Adrenal gland (tissue), 12 donors: ENCODE results near the gene GLIS2. TPM values are rescaled to one million over a fixed set of nuclear protein-coding genes. Genes with fewer than 3 reads are reported as not detected.

ENCODE experiments used
- DNase-seq, 7 donors: peaks; one replicate each; pipeline ENCODE4 v3.0.0-alpha.2; 2019 to 2020
- H3K27ac ChIP-seq, 5 donors: fragments of 200-600 bp; sonication (generic) in 4 of 5; 1 replicate in 3 of 5; 2 replicates in 2 of 5; pipeline versions ENCODE4 v1.5.1 to v1.8.0; 2016 to 2020; ENCODE audit warnings: mild to moderate bottlenecking in 1 of 5
- H3K27me3 ChIP-seq: fragments of 200-600 bp; 2 replicates; pipeline ENCODE4 v1.8.0; 2021
- H3K36me3 ChIP-seq, 2 donors: fragments of 200-600 bp; replicated peaks in 1 of 2; 1 replicate in 1 of 2; 2 replicates in 1 of 2; pipeline versions ENCODE4 v1.5.1 to v1.8.0; 2018 to 2022
- H3K4me1 ChIP-seq, 2 donors: fragments of 200-600 bp; replicated peaks in 1 of 2; 1 replicate in 1 of 2; 2 replicates in 1 of 2; pipeline versions ENCODE4 v1.5.1 to v1.8.0; 2018 to 2021
- H3K4me3 ChIP-seq, 4 donors: fragments of 200-600 bp; sonication (generic) in 3 of 4; one replicate each; pipeline ENCODE4 v1.5.1; 2016 to 2018
- H3K9me3 ChIP-seq, 3 donors: fragments of 200-600 bp; sonication (generic) in 1 of 3; replicated peaks in 1 of 3; 1 replicate in 2 of 3; 2 replicates in 1 of 3; pipeline versions ENCODE4 v1.5.1 to v1.8.0; 2016 to 2021
- POLR2A ChIP-seq, 2 donors: fragments of 450-650 bp; IDR thresholded peaks; one replicate each; pipeline ENCODE4 v1.6.1; 2017; ENCODE audit warnings: antibody characterized with exemption in 2 of 2, mild to moderate bottlenecking in 2 of 2, moderate library complexity in 1 of 2
- WGBS, 4 donors: extraction: QIAGEN DNeasy Blood & Tissue Kit in 2 of 4; methylation state at CpG; one replicate each; pipeline versions ENCODE4 v1.1.5 to v1.1.7; 2013 to 2017; 5-methylcytosine and 5-hydroxymethylcytosine counted together
- intact Hi-C, 2 donors: fragments of 100-400 bp; cut with DNase I; formaldehyde crosslinking; loops; one replicate each; pipeline versions ENCODE4 v1.14.1 to v1.15.0; 2022 to 2023
- polyA plus RNA-seq, 3 donors: library from polyadenylated mRNA; stranded (reverse); fragments of 200-250 nt in 2 of 3; fragments of 350-450 nt in 1 of 3; fragmentation: Illumina TruSeq in 1 of 3; extraction: RNeasy Lipid Tissue Mini Kit (QIAGEN cat#74804) in 1 of 3; gene quantifications; one replicate each; pipeline ENCODE4 v1.2.3, GENCODE V29; 2013 to 2014
- total RNA-seq, 9 donors: library from RNA; depleted of rRNA in 4 of 9; stranded (reverse); fragments of >200 nt in 4 of 9; fragments of 120-200 nt in 1 of 9; fragmentation: NEBNext Ultra II Directional in 1 of 9; extraction: Animal tissue kit (Norgen Biotek cat#: 25700) in 1 of 9; gene quantifications; one replicate each; pipeline versions ENCODE4 v1.1.0 to v1.2.4, GENCODE V29; 2013 to 2023
- TF ChIP-seq, protein P1 (sequence below), 6 experiments: fragments of 450-650 bp in 4 of 6; fragments of 200-600 bp in 2 of 6; sonication (generic) in 1 of 6; IDR thresholded peaks; 1 replicate in 5 of 6; 2 replicates in 1 of 6; pipeline versions ENCODE4 v1.5.1 to v1.8.0; 2016 to 2021; ENCODE audit warnings: antibody characterized with exemption in 6 of 6, mild to moderate bottlenecking in 2 of 6, moderate library complexity in 1 of 6
- donor health status: healthy with polysubstance abuse.
- donor health status: Bipolar disorder and iron deficiency.
- donor health status: DM: yes; HTN: yes; CAD: no.
- donor health status: DM: no; HTN: no; CAD: no.
- donor health status: DM: no; HTN: no; CAD: no.
- donor health status: DM: yes; HTN: yes; CAD: no.

GLIS2 gene
- total and polyA plus RNA-seq, 12 donors: 2.0 to 36.2 (median 17.0) TPM

DNA sequence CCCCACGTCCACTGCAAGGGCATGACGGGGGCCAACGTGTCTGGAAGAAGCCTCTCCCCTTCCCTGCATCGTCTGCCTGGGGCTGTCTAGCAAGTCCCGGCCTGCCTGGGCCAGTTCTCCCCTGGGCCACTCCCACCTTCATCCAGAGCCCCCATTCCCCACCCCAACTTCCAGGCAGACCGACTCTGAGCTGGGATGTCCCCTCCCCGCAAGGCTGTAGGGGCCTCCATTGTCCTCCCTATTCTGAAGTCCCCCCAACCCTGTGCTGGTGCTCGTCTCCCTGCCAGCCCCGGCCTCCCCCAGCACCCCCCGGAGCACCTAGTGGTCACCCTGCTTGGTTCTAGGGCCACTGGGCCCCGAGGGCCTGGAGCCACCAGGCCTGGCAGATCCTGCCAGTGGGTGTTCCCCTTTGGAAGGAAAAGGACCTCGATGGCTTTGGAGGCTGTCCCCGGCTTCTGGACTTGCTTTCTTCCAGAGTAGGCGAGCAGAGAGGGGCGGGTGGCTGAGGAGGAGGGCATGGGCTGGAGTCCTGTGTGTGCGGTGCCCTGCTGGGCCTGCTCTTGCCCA lies 4.8 kb downstream of the GLIS2 start:
- intact Hi-C loops: no loop called here
- H3K4me3 ChIP-seq: peak overlapping the region in 1 of 4 donors; percentile 22
- WGBS, 4 donors: 51 to 75% (median 57%) methylated on average over 4 to 16 of the region's 16 CpGs
- DNase-seq: peak in 3 of 7 donors; percentile 33 to 44 (median 41)
- peaks cover 85 to 87% of the 10 kb centered on the region in 2 donors for H3K4me1 ChIP-seq
- TF ChIP-seq, protein P1, sequence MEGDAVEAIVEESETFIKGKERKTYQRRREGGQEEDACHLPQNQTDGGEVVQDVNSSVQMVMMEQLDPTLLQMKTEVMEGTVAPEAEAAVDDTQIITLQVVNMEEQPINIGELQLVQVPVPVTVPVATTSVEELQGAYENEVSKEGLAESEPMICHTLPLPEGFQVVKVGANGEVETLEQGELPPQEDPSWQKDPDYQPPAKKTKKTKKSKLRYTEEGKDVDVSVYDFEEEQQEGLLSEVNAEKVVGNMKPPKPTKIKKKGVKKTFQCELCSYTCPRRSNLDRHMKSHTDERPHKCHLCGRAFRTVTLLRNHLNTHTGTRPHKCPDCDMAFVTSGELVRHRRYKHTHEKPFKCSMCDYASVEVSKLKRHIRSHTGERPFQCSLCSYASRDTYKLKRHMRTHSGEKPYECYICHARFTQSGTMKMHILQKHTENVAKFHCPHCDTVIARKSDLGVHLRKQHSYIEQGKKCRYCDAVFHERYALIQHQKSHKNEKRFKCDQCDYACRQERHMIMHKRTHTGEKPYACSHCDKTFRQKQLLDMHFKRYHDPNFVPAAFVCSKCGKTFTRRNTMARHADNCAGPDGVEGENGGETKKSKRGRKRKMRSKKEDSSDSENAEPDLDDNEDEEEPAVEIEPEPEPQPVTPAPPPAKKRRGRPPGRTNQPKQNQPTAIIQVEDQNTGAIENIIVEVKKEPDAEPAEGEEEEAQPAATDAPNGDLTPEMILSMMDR (IDR thresholded peaks at IDR 0.05): no peak
- no peak for TF ChIP-seq POLR2A (IDR thresholded peaks at IDR 0.05)
- H3K27ac ChIP-seq: peak overlapping the region; percentile 11 to 97 (median 83)
- H3K27me3 ChIP-seq: no peaks in the 10 kb centered on the region
- no peaks in the 10 kb centered on the region for H3K9me3 ChIP-seq
- H3K36me3 ChIP-seq: no peaks in the 10 kb centered on the region

DNA sequence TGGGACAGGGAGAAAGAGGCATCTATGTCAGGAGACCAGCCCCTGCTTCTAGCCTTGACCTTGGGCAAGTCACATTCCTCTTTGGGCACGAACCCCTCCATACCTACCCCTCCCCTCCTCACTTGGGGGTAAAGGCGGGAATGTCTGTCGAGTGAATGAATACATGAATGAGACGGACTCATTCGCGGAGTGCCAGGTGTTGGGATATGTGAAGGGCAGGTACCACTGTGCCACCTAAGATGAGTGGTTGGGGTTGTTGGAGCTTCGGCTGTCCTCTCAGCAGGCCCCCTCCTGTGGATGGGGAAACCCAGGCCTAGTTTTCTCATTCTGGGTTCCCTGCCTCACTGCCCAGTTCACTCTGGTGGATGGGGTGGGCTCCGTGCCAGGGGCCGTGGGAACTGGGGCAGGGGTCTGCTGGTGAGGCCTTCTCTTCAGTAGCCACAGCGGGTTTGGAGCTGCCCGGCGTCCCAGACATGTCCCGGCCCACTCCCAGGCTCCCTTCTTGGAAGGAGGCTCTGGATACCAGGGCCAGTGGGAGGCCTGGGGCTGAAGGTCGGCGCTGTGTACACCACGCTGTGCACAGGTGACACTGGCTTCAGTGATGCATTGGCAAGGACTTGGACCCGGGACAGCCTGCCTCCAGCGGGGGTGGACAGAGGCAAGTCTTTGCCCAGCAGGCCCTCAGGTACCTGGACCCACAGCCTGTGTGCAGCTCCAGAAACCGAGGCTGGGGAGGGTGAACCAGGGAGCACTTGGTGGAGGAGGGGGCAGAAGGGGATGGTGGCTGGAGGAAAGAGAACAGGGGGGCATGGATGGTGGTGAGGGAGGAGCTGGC lies 5.6 kb downstream of the GLIS2 start:
- peak in 2 of 7 donors; percentile 18 to 40 for DNase-seq
- Histone ChIP-seq H3K27me3 (no peaks in the 10 kb centered on the region), H3K36me3 (no peaks in the 10 kb centered on the region), H3K4me3 (no peak overlapping the region), H3K27ac (peak overlapping the region; percentile 11 to 97 (median 83)), H3K9me3 (no peaks in the 10 kb centered on the region), H3K4me1 (peaks cover 84 to 87% of the 10 kb centered on the region in 2 donors)
- 63 to 73% (median 70%) methylated on average over 9 to 19 of the region's 19 CpGs for WGBS, 4 donors
- intact Hi-C loops: no loop called here
- TF ChIP-seq POLR2A (IDR thresholded peaks at IDR 0.05): no peak
- TF ChIP-seq, protein P1 (IDR thresholded peaks at IDR 0.05): no peak

DNA sequence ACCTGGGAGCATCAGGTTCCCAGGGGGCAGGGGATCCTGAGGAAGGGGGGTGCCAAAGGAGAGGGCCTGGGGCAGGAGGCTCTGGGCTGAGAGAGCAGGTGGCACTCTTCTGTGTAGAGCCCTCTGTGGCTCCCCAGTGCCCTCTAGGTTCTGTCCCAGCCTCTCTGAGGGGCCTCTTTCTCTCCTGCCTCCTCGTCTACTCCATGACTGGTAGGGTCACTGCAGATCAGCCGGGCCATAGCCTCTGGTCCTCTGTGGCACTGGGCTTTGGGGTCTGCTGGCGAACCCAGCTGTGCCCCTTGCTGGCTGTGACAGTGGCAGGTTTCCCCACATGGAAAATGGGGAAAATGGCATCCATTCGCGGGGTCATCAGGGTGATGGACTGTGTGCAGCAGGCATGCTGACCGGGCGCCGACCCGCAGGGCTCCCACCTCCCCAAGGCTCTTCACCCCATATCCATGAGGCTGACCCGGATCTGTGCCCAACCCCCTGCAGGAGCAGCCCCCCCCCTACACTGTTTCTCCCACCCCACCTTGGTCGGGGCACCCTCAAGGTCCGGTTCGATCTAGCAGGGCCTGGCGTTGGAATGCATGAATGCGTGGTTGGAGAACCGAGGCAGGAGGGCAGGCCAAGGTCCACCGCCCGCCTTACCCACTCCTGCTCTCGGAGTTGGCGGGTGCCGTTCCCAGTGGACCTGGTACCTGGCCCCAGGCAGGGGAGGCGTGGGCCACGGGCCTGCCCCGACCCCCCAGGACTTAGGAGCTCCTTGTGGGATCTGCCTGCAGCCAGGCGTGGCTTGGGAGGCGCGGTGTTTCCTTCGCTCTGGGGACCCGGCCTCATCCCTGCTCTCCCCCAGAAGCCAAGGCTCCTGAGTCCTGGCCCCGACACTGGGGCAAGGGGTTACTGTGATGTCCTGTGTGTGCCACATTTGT lies 6.5 kb downstream of the GLIS2 start:
- Histone ChIP-seq H3K27ac (peak overlapping the region in 4 of 5 donors; percentile 70 to 97 (median 90)), H3K4me1 (peaks cover 80 to 88% of the 10 kb centered on the region in 2 donors), H3K36me3 (no peaks in the 10 kb centered on the region), H3K27me3 (no peaks in the 10 kb centered on the region), H3K4me3 (no peak overlapping the region), H3K9me3 (no peaks in the 10 kb centered on the region)
- TF ChIP-seq POLR2A (IDR thresholded peaks at IDR 0.05): no peak
- TF ChIP-seq, protein P1 (IDR thresholded peaks at IDR 0.05): no peak
- intact Hi-C loops: no loop called here
- no peak for DNase-seq
- 76 to 80% (median 79%) methylated on average over 6 to 30 of the region's 30 CpGs for WGBS, 4 donors
